HEK293 (cell line): Measurements from ENCODE around the gene DOCK4.

ENCODE experiments used
- KLF9 ChIP-seq: fragments of 450-650 bp; formaldehyde crosslinking; IDR thresholded peaks from 2 replicates; pipeline ENCODE4 v1.5.1; 2016; ENCODE audit warnings: missing biosample characterization, missing genetic modification characterization, low read depth
- PRDM1 ChIP-seq: fragments of 450-650 bp; formaldehyde crosslinking; IDR thresholded peaks from 2 replicates; pipeline ENCODE4; 2016; ENCODE audit warnings: missing biosample characterization, missing genetic modification characterization
- ZIC2 ChIP-seq: fragments of 450-650 bp; formaldehyde crosslinking; IDR thresholded peaks from 2 replicates; pipeline ENCODE4 v1.5.1; 2016; ENCODE audit warnings: missing biosample characterization, missing genetic modification characterization
- ZNF155 ChIP-seq: fragments of 450-650 bp; formaldehyde crosslinking; IDR thresholded peaks from 2 replicates; pipeline ENCODE4 v1.5.1; 2016; ENCODE audit warnings: missing biosample characterization, missing genetic modification characterization
- ZNF350 ChIP-seq: fragments of 450-650 bp; formaldehyde crosslinking; IDR thresholded peaks from 2 replicates; pipeline ENCODE4 v1.5.0; 2017; ENCODE audit warnings: missing biosample characterization, mild to moderate bottlenecking, missing genetic modification characterization
- ZNF354C ChIP-seq: fragments of 450-650 bp; formaldehyde crosslinking; IDR thresholded peaks from 2 replicates; pipeline ENCODE4 v1.5.1; 2016; ENCODE audit warnings: missing biosample characterization, missing genetic modification characterization, low read depth, borderline replicate concordance
- TF ChIP-seq, protein P1 (sequence below): fragments of 450-650 bp; formaldehyde crosslinking; IDR thresholded peaks from 2 replicates; pipeline ENCODE4 v1.5.1; 2016; ENCODE audit warnings: missing biosample characterization, missing genetic modification characterization
- TF ChIP-seq, protein P2 (sequence below): fragments of 450-650 bp; formaldehyde crosslinking; IDR thresholded peaks from 2 replicates; pipeline ENCODE4 v1.5.1; 2016; ENCODE audit warnings: missing biosample characterization, missing genetic modification characterization
- TF ChIP-seq, protein P3 (sequence below): fragments of 450-650 bp; formaldehyde crosslinking; IDR thresholded peaks from 2 replicates; pipeline ENCODE4 v1.5.1; 2017; ENCODE audit warnings: missing biosample characterization, missing genetic modification characterization
- TF ChIP-seq, protein P4 (sequence below): fragments of 450-650 bp; formaldehyde crosslinking; IDR thresholded peaks from 2 replicates; pipeline ENCODE4 v1.5.1; 2016; ENCODE audit warnings: missing biosample characterization, missing genetic modification characterization

DNA sequence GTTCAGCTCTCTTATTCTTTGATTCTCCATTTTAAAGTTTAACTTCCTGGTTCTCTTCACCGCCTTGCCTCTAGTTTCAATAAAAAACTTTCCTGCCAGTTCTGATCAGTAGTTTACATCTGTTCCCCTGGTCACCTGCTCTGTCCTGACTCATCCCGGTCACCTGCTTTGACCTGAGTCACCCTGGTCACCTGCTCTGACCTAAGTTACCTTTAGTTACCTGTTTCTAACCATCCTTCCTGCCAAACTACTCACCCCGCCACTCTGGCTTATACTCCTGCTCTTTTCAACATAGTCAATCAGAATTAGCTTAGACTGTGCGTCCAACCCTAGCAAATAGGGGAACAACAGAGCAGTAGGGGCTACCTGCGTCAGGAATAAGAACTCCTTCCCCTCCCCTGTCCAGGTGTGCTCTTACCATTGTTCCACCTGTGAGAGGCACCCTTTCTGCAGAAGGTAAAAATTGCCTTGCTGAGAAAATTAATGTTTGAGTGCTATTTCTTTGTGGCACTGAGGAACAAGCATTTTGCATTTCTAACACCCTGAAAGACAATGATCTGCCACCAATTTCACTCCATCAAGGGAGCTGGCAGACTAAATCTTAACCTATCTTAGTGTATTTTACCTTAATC lies 263.6 kb downstream of the DOCK4 start:
- TF ChIP-seq ZNF155 (tag by site-specific recombination) (no peak), PRDM1 (tag by site-specific recombination) (no peak), KLF9 (no peak), ZNF354C (no peak), ZNF350 (no peak), ZIC2 (no peak)
- TF ChIP-seq, protein P1, sequence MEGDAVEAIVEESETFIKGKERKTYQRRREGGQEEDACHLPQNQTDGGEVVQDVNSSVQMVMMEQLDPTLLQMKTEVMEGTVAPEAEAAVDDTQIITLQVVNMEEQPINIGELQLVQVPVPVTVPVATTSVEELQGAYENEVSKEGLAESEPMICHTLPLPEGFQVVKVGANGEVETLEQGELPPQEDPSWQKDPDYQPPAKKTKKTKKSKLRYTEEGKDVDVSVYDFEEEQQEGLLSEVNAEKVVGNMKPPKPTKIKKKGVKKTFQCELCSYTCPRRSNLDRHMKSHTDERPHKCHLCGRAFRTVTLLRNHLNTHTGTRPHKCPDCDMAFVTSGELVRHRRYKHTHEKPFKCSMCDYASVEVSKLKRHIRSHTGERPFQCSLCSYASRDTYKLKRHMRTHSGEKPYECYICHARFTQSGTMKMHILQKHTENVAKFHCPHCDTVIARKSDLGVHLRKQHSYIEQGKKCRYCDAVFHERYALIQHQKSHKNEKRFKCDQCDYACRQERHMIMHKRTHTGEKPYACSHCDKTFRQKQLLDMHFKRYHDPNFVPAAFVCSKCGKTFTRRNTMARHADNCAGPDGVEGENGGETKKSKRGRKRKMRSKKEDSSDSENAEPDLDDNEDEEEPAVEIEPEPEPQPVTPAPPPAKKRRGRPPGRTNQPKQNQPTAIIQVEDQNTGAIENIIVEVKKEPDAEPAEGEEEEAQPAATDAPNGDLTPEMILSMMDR (tag by site-specific recombination): no peak
- TF ChIP-seq, protein P2, sequence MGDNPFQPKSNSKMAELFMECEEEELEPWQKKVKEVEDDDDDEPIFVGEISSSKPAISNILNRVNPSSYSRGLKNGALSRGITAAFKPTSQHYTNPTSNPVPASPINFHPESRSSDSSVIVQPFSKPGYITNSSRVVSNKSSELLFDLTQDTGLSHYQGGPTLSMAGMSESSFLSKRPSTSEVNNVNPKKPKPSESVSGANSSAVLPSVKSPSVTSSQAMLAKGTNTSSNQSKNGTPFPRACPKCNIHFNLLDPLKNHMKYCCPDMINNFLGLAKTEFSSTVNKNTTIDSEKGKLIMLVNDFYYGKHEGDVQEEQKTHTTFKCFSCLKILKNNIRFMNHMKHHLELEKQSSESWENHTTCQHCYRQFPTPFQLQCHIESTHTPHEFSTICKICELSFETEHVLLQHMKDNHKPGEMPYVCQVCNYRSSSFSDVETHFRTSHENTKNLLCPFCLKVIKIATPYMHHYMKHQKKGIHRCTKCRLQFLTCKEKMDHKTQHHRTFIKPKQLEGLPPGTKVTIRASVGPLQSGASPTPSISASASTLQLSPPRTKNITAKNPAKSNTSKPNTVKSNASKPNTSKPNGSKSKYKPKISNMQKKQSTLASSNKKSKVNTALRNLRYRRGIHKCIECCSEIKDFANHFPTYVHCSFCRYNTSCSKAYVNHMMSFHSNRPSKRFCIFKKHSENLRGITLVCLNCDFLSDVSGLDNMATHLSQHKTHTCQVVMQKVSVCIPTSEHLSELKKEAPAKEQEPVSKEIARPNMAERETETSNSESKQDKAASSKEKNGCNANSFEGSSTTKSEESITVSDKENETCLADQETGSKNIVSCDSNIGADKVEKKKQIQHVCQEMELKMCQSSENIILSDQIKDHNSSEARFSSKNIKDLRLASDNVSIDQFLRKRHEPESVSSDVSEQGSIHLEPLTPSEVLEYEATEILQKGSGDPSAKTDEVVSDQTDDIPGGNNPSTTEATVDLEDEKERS (tag by site-specific recombination): no peak
- TF ChIP-seq, protein P3, sequence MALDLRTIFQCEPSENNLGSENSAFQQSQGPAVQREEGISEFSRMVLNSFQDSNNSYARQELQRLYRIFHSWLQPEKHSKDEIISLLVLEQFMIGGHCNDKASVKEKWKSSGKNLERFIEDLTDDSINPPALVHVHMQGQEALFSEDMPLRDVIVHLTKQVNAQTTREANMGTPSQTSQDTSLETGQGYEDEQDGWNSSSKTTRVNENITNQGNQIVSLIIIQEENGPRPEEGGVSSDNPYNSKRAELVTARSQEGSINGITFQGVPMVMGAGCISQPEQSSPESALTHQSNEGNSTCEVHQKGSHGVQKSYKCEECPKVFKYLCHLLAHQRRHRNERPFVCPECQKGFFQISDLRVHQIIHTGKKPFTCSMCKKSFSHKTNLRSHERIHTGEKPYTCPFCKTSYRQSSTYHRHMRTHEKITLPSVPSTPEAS (tag by site-specific recombination): no peak
- TF ChIP-seq, protein P4, sequence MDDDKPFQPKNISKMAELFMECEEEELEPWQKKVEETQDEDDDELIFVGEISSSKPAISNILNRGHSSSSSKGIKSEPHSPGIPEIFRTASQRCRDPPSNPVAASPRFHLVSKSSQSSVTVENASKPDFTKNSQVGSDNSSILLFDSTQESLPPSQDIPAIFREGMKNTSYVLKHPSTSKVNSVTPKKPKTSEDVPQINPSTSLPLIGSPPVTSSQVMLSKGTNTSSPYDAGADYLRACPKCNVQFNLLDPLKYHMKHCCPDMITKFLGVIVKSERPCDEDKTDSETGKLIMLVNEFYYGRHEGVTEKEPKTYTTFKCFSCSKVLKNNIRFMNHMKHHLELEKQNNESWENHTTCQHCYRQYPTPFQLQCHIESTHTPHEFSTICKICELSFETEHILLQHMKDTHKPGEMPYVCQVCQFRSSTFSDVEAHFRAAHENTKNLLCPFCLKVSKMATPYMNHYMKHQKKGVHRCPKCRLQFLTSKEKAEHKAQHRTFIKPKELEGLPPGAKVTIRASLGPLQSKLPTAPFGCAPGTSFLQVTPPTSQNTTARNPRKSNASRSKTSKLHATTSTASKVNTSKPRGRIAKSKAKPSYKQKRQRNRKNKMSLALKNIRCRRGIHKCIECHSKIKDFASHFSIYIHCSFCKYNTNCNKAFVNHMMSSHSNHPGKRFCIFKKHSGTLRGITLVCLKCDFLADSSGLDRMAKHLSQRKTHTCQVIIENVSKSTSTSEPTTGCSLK (tag by site-specific recombination): no peak
